ENCODE measurements around the gene GFRA1.

DNA sequence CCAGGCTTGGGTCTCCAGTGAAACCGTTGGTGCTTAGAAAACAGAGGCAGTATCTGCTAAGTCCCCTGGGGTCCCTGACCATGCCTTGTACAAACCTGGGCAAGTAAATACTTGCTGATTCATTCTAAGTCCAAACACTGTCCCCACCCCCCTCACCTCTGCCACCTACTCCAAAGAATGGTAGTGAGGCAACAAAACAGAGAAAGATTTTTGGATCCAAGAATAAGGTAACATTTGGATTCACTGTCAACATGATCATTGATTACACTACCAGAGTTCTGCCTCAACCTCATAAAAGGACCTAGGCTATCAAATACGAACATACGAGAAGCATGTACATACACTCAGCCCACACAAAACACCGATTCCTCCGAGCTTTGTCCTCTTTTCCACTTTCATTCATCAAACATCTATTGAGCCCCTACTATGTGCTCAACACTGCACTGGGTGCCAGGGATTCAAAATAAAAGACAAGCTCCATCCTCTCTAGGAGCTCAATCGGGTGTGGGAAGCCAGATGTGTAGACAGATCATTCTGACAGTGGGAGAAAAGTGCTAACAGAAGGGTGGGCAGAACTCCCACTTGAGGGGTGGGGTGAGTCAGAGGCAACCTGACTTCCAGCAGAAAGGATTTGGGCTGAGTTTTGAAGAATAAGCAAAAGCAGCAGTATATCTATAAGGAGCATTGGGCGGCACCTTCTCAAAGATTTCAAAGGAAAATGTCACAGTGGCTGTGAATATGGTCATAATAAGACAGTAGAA is 71.2 kb downstream of the GFRA1 start:
- no peak for TF ChIP-seq CTCF (IDR thresholded peaks at IDR 0.05)
- TF ChIP-seq EZH2 (IDR thresholded peaks at IDR 0.05; ENCODE audit: borderline replicate concordance, insufficient read depth, low read depth, low read length, poor library complexity, severe bottlenecking): no peak

Data from B cell (primary cell).